Karpas-422 (cell line): ENCODE data around the gene MEIS3. TPM values are rescaled to one million over a fixed set of nuclear protein-coding genes. Genes with fewer than 3 reads are reported as not detected.
"Not testable (repeated sequence)": the region's sequence is repeated elsewhere in the genome, so short reads cannot be mapped to it uniquely, and the experiment has no call there.

Source experiments
- DNase-seq: peaks from one replicate; pipeline ENCODE4 v3.0.0-alpha.2; 2015
- H2AFZ ChIP-seq: fragments of 200-600 bp; sonication (generic); 2 replicates; pipeline ENCODE4 v1.6.1; 2014; ENCODE audit warnings: antibody characterized with exemption, low read length, mixed read lengths
- H3K27ac ChIP-seq: fragments of 200-600 bp; sonication (generic); 2 replicates; pipeline ENCODE4 v1.5.1; 2014; ENCODE audit warnings: mild to moderate bottlenecking, low read length, moderate library complexity
- H3K27me3 ChIP-seq: fragments of 200-600 bp; sonication (generic); 2 replicates; pipeline ENCODE4 v1.6.1; 2014; ENCODE audit warnings: low read length, mixed read lengths
- H3K36me3 ChIP-seq: fragments of 200-600 bp; sonication (generic); 2 replicates; pipeline ENCODE4 v1.6.1; 2014; ENCODE audit warnings: low read length, mixed read lengths; ENCODE audit not compliant: insufficient read depth
- H3K4me1 ChIP-seq: fragments of 200-600 bp; sonication (generic); 2 replicates; pipeline ENCODE4 v1.6.1; 2014; ENCODE audit warnings: mild to moderate bottlenecking, low read length, mixed read lengths
- H3K4me2 ChIP-seq: fragments of 200-600 bp; sonication (generic); 2 replicates; pipeline ENCODE4 v1.6.1; 2014; ENCODE audit warnings: low read length, low read depth, mild to moderate bottlenecking; ENCODE audit not compliant: poor library complexity, severe bottlenecking
- H3K4me3 ChIP-seq: fragments of 200-600 bp; sonication (generic); 2 replicates; pipeline ENCODE4 v1.5.1; 2014; ENCODE audit warnings: mild to moderate bottlenecking, antibody characterized with exemption, low read length, mixed read lengths
- H3K79me2 ChIP-seq: fragments of 200-600 bp; sonication (generic); 2 replicates; pipeline ENCODE4 v1.6.1; 2014; ENCODE audit warnings: mild to moderate bottlenecking, low read length, mixed read lengths
- H3K9ac ChIP-seq: fragments of 200-600 bp; sonication (generic); 2 replicates; pipeline ENCODE4 v1.6.0; 2014; ENCODE audit warnings: low read length
- H3K9me2 ChIP-seq: fragments of 200-600 bp; sonication (generic), shearing (Covaris generic); replicated peaks from 2 replicates; pipeline ENCODE4 v1.6.0; 2014; ENCODE audit warnings: mild to moderate bottlenecking, low read length, moderate library complexity; ENCODE audit not compliant: insufficient read depth
- H3K9me3 ChIP-seq: fragments of 300-700, 200-600 bp; sonication (generic); 2 replicates; pipeline ENCODE4 v1.6.1; 2014; ENCODE audit warnings: low read length, mixed read lengths
- H4K20me1 ChIP-seq: fragments of 200-600 bp; sonication (generic); 2 replicates; pipeline ENCODE4 v1.6.1; 2014; ENCODE audit warnings: mild to moderate bottlenecking, antibody characterized with exemption, low read length, low read depth; ENCODE audit not compliant: insufficient read depth
- total RNA-seq: library from RNA; depleted of rRNA; stranded (reverse); fragments of >200 nt; shearing (Covaris generic); gene quantifications from 2 replicates; pipeline ENCODE4 v1.2.3, GENCODE V29; 2014; ENCODE audit warnings: low replicate concordance

Gene MEIS3
- total RNA-seq, 1 experiment from 2014 or later: 3.3 TPM

DNA sequence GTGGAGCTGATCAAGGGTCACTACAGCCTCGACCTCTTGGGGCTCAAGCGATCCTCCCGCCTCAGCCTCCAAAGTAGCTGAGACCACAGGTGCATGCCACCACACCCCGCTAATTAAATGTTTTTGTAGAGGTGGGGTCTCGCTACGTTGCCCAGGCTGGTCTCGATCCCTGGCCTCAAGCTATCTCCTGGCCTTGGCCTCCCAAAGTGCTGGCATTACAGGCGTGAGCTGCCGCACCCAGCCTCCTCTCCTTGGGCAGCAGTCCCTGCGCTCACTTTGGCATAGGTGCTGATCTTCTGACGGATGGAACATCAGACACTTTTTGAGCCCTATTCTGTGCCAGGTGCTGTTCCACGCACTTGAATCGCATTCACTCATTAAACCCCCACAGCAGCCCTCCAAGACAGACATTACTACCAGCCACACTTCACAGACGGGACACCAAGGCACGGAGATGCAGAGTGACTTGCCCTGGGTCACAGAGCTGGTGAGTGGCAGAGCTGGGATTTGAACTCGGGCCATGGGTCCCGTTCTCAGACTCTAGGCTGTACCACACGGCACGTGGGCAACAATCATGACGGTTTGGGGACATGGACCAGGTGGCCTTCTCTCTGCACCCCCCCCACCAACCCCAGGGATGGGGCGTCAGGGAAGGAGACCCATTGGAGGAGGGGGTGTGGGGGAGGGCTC lies 3.2 kb downstream of the MEIS3 start:
- H3K4me2 ChIP-seq: no peak overlapping the region
- H3K27ac ChIP-seq: no peak overlapping the region
- H4K20me1 ChIP-seq: peaks cover 4% of the 10 kb centered on the region; the same call in 1 of the 2 replicates
- no peaks in the 10 kb centered on the region for H3K9me2 ChIP-seq
- H3K9me3 ChIP-seq: no peaks in the 10 kb centered on the region
- DNase-seq: no peak
- no peak overlapping the region for H2AFZ ChIP-seq
- no peaks in the 10 kb centered on the region for H3K36me3 ChIP-seq
- H3K9ac ChIP-seq: no peak overlapping the region
- H3K4me1 ChIP-seq: no peaks in the 10 kb centered on the region
- H3K4me3 ChIP-seq: no peak overlapping the region
- H3K79me2 ChIP-seq: no peaks in the 10 kb centered on the region
- no peaks in the 10 kb centered on the region for H3K27me3 ChIP-seq

DNA sequence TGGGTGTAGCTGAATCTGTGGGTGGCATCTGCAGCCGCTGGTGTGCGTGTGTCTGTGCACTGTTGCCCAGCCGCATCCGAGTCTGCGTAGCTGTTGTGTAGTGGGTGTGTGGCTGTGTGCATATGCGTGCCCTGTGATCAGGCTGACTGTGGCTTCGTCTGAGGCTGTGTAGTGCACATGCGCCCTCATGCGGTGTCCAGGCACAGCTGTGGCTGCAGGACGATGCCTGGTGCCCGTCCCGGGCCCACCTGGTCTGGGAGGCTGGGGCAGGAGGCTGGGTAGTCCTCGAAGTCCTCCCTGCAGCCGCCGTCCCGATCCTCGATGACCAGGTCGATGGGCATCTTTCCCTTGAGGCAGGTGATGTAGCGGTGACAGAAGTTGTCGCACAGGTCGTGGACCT lies 4.9 kb downstream of the MEIS3 start:
- H3K9me2 ChIP-seq: no peaks in the 10 kb centered on the region
- no peak overlapping the region for H3K4me2 ChIP-seq
- H3K4me1 ChIP-seq: no peaks in the 10 kb centered on the region
- no peaks in the 10 kb centered on the region for H3K79me2 ChIP-seq
- H2AFZ ChIP-seq: no peak overlapping the region
- H3K9ac ChIP-seq: no peak overlapping the region
- H3K36me3 ChIP-seq: no peaks in the 10 kb centered on the region
- H4K20me1 ChIP-seq: peaks cover 4% of the 10 kb centered on the region; the same call in 1 of the 2 replicates
- no peak overlapping the region for H3K4me3 ChIP-seq
- H3K27ac ChIP-seq: no peak overlapping the region
- H3K27me3 ChIP-seq: no peaks in the 10 kb centered on the region
- peak; percentile 76 for DNase-seq
- no peaks in the 10 kb centered on the region for H3K9me3 ChIP-seq

DNA sequence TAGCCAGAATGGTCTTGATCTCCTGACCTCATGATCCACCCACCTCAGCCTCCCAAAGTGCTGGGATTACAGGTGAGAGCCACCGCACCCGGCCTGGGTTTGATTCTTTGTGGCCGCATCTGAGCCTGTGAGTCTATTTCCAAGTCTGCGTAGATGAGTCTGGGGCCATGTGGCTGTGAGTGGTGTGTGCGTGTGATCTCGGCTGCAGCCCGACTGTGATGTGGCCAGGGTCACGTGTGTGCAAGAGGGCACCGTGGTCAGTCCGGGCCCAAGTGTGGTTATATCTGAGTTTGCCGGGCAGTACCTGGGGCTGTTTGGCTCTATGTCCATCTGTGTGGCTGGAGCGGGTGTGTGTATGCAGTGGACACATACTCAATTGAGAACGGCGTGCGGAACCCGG lies 5.4 kb downstream of the MEIS3 start:
- Histone ChIP-seq H2AFZ (no peak overlapping the region), H4K20me1 (peaks cover 4% of the 10 kb centered on the region; the same call in 1 of the 2 replicates), H3K4me3 (no peak overlapping the region), H3K27ac (no peak overlapping the region), H3K9me3 (no peaks in the 10 kb centered on the region), H3K27me3 (no peaks in the 10 kb centered on the region), H3K79me2 (no peaks in the 10 kb centered on the region), H3K4me1 (no peaks in the 10 kb centered on the region), H3K4me2 (no peak overlapping the region), H3K9ac (no peak overlapping the region), H3K9me2 (no peaks in the 10 kb centered on the region), H3K36me3 (no peaks in the 10 kb centered on the region)
- DNase-seq: no peak

DNA sequence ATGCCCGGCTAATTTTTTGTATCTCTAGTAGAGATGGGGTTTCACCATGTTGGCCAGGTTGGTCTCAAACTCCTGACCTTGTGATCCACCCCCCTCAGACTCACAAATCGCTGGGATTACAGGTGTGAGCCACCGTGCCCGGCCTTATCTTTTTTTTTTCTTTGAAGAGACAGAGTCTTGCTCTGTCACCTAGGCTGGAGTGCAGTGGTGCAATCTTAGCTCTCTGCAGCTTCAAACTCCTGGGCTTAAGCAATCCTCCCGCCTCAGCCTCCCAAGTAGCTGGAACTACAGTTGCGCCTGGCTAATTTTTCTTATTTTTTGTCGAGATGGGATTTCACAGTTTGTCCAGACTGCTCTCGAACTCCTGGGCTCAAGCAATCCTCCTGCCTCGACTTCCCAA lies 7.6 kb downstream of the MEIS3 start:
- H3K4me1 ChIP-seq, H3K4me2 ChIP-seq, H3K79me2 ChIP-seq, H3K27ac ChIP-seq, DNase-seq, H3K9me2 ChIP-seq, H3K4me3 ChIP-seq, H3K9me3 ChIP-seq, H3K36me3 ChIP-seq, H3K9ac ChIP-seq, H4K20me1 ChIP-seq, H2AFZ ChIP-seq, H3K27me3 ChIP-seq: not testable (repeated sequence)

DNA sequence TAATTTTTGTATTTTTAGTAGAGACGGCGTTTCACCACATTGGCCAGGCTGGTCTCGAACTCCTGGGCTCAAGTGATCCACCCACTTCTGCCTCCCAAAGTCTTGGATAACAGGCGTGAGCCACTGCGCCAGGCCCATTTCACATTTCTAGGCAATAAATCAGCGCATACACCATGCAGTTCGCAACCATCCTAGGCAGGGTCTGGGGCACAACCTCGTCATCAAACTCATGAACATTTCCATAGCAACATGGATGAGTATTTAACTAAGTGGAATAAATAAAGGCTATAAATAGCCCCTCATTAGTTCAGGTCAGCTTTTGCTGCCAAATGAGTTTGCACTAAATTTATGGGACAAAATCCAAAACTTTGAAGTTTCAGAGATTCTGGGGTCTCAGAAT lies 8.2 kb downstream of the MEIS3 start:
- H3K27ac ChIP-seq: no peak overlapping the region
- no peaks in the 10 kb centered on the region for H3K9me2 ChIP-seq
- H3K4me2 ChIP-seq: no peak overlapping the region
- no peaks in the 10 kb centered on the region for H3K4me1 ChIP-seq
- DNase-seq: no peak
- no peaks in the 10 kb centered on the region for H3K36me3 ChIP-seq
- no peak overlapping the region for H3K9ac ChIP-seq
- H4K20me1 ChIP-seq: no peaks in the 10 kb centered on the region
- no peak overlapping the region for H2AFZ ChIP-seq
- no peaks in the 10 kb centered on the region for H3K79me2 ChIP-seq
- no peaks in the 10 kb centered on the region for H3K9me3 ChIP-seq
- no peak overlapping the region for H3K4me3 ChIP-seq
- no peaks in the 10 kb centered on the region for H3K27me3 ChIP-seq

DNA sequence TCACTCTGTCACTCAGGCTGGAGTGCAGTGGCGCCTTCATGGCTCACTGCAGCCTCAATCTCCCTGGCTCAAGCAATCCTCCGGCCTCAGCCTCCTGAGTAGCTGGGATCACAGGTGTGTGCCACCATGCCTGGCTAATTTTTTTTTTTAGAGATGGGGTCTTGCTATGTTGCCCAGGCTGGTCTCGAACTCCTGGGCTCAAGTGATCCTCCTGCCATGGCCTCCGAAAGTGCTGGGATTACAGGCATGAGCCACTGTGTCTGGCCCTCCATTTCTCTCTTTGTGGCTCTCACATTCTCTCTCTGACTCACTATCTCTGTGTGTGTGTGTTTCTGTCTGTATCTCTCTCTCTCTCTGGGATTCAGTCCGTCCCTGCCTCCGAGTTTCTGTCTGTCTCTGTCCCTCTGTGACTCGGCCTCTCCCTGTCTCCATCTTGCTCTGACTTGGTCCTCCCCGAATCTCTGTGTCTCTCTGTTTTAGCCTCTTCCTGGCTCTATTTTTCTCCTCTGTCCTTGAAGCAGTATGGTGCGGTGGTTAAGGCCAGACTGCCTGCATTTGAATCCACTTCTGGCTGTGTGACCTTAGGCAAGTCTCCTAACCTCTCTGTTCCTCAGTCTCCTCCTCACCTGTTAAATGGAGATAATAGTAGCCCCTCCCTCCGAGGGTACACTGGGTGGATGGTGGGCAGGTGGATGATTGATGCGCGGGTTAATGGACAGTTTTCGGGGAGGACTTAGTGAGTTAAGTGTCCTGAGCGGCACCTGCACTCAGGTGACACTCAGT lies 11.0 kb downstream of the MEIS3 start:
- H3K27me3 ChIP-seq: no peaks in the 10 kb centered on the region
- H3K9ac ChIP-seq: no peak overlapping the region
- H2AFZ ChIP-seq: no peak overlapping the region
- no peak overlapping the region for H3K4me3 ChIP-seq
- H3K9me2 ChIP-seq: no peaks in the 10 kb centered on the region
- H3K9me3 ChIP-seq: no peaks in the 10 kb centered on the region
- H3K4me1 ChIP-seq: no peaks in the 10 kb centered on the region
- no peak overlapping the region for H3K27ac ChIP-seq
- H3K4me2 ChIP-seq: no peak overlapping the region
- no peak for DNase-seq
- no peaks in the 10 kb centered on the region for H3K79me2 ChIP-seq
- no peaks in the 10 kb centered on the region for H4K20me1 ChIP-seq
- H3K36me3 ChIP-seq: no peaks in the 10 kb centered on the region

DNA sequence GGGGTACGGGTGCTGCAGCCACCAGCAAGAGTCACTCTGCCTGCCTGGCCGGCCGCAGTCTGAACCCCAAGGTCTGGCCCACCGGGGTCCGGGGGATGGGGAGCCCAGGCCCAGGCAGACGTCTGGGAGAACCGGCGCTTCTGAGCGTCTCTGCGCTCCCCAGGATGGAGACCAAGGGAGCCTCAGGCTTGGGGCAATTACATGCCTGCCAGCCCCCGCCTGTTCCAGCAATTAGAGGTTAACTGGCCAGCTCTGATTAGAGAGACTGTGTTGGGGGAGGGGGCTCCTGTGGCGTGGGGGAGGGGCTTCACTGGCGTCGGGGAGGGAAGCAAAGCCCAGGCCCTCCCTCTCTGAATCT lies 11.9 kb downstream of the MEIS3 start:
- no peak overlapping the region for H3K9ac ChIP-seq
- H2AFZ ChIP-seq: no peak overlapping the region
- no peaks in the 10 kb centered on the region for H3K27me3 ChIP-seq
- no peaks in the 10 kb centered on the region for H3K79me2 ChIP-seq
- H3K36me3 ChIP-seq: no peaks in the 10 kb centered on the region
- no peak overlapping the region for H3K4me3 ChIP-seq
- DNase-seq: no peak
- no peak overlapping the region for H3K27ac ChIP-seq
- no peaks in the 10 kb centered on the region for H3K9me3 ChIP-seq
- no peaks in the 10 kb centered on the region for H3K9me2 ChIP-seq
- H3K4me1 ChIP-seq: no peaks in the 10 kb centered on the region
- H4K20me1 ChIP-seq: no peaks in the 10 kb centered on the region
- no peak overlapping the region for H3K4me2 ChIP-seq

DNA sequence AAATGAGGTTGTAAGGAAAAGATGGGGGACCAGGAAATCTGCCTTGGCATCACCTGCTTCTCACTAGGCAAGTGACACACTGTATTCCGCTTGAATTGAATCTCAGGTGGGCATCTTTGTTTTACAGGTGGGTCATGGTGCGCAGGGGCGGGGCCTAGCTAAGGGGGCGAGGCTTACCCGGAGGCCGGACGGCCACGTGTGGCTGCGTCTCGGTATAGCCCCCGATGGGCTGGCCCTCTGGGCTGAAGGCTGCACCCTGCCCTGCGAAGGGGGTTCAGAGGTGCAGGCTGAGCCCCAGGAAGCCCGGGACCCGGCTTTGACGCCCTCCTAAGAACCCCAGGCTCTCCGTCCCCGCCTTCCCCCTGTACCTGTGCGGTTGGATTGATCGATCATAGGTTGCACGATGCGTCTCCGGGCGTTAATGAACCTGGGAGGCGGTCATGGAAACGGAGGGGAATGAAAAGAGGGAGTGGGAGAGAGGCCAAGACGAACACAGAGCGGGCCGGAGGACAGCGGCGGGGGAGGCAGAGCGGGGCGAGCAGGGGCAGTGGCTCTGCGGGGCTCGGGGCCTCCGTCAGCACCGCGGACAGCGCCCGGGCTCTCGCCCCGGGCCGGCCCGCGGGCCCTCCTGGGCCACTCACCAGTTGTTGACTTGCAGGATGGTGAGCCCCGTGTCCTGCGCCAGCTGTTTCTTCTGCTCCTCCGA lies 12.5 kb downstream of the MEIS3 start:
- Histone ChIP-seq H4K20me1 (no peaks in the 10 kb centered on the region), H3K9me2 (no peaks in the 10 kb centered on the region), H2AFZ (no peak overlapping the region), H3K4me1 (no peaks in the 10 kb centered on the region), H3K9ac (no peak overlapping the region), H3K9me3 (no peaks in the 10 kb centered on the region), H3K36me3 (no peaks in the 10 kb centered on the region), H3K79me2 (no peaks in the 10 kb centered on the region), H3K27me3 (no peaks in the 10 kb centered on the region), H3K4me3 (no peak overlapping the region), H3K27ac (no peak overlapping the region), H3K4me2 (no peak overlapping the region)
- no peak for DNase-seq
